K562 (cell line): ENCODE data around the gene CFAP298. TPM values are rescaled to one million over a fixed set of nuclear protein-coding genes. Genes with fewer than 3 reads are reported as not detected.
A peak's percentile ranks its signal among the peaks of the same experiment; 100 is the strongest.

Experiments
- ARID2 ChIP-seq: fragments of 450-650 bp; IDR thresholded peaks from 2 replicates; pipeline ENCODE4 v1.6.1; 2017; ENCODE audit warnings: antibody characterized with exemption, mild to moderate bottlenecking
- DACH1 ChIP-seq: fragments of 450-650 bp; IDR thresholded peaks from 2 replicates; pipeline ENCODE4 v1.6.1; 2018; ENCODE audit not compliant: partially characterized antibody
- DEAF1 ChIP-seq: fragments of 450-650 bp; formaldehyde crosslinking; IDR thresholded peaks from 2 replicates; pipeline ENCODE4 v1.4.0; 2020; ENCODE audit warnings: mild to moderate bottlenecking, moderate library complexity
- FOS ChIP-seq: IDR thresholded peaks from 3 replicates; pipeline ENCODE4 v1.6.1; 2011; ENCODE audit not compliant: insufficient read length; ENCODE audit errors: extremely low read depth
- MAZ ChIP-seq, 2 experiments: fragments of 450-650 bp in 1 of 2; sonication (generic) in 1 of 2; formaldehyde crosslinking; IDR thresholded peaks in 1 of 2; conservative IDR thresholded peaks in 1 of 2; 2 replicates each; pipeline versions ENCODE4 v1.4.0 to v1.5.0; 2020; ENCODE audit warnings: mild to moderate bottlenecking in 1 of 2, missing genetic modification reagents in 1 of 2
- MEIS2 ChIP-seq: fragments of 450-650 bp; IDR thresholded peaks from 2 replicates; pipeline ENCODE4 v1.6.1; 2014; ENCODE audit warnings: mild to moderate bottlenecking; ENCODE audit not compliant: partially characterized antibody
- MLLT1 ChIP-seq, 2 experiments: fragments of 450-650 bp; IDR thresholded peaks; 2 replicates each; pipeline ENCODE4 v1.6.1; 2016
- PBX2 ChIP-seq, 2 experiments: IDR thresholded peaks in 1 of 2; conservative IDR thresholded peaks in 1 of 2; 2 replicates each; pipeline ENCODE4 v1.6.1; 2016; ENCODE audit warnings: low read depth in 2 of 2, mild to moderate bottlenecking in 1 of 2, missing compliant biosample characterization in 1 of 2, missing genetic modification characterization in 1 of 2, moderate library complexity in 1 of 2
- RAD21 ChIP-seq, 2 experiments: fragments of 250-450 bp in 1 of 2; fragments of 450-650 bp in 1 of 2; sonication (Bioruptor Pico) in 1 of 2; formaldehyde crosslinking in 1 of 2; IDR thresholded peaks in 1 of 2; conservative IDR thresholded peaks in 1 of 2; 2 replicates each; pipeline versions ENCODE4 v1.4.0 to v1.8.0; 2020 to 2022; ENCODE audit warnings: mild to moderate bottlenecking in 2 of 2, moderate library complexity in 1 of 2
- RCOR1 ChIP-seq, 2 experiments: IDR thresholded peaks; 2 replicates each; pipeline ENCODE4 v1.6.1; 2012; ENCODE audit warnings: low read depth in 2 of 2, low read length in 2 of 2, borderline replicate concordance in 1 of 2, improper control_type of control experiment in 1 of 2
- RFX7 ChIP-seq: fragments of 250-450 bp; sonication (Bioruptor Pico); IDR thresholded peaks from 2 replicates; pipeline ENCODE4 v1.5.1; 2021; ENCODE audit warnings: mild to moderate bottlenecking
- SMARCE1 ChIP-seq: fragments of 450-650 bp; IDR thresholded peaks from 2 replicates; pipeline ENCODE4 v1.7.1; 2016; ENCODE audit warnings: mild to moderate bottlenecking
- THAP12 ChIP-seq: fragments of 250-450 bp; sonication (Bioruptor Pico); IDR thresholded peaks from 2 replicates; pipeline ENCODE4 v1.9.0; 2021; ENCODE audit warnings: mild to moderate bottlenecking, inconsistent platforms
- TOE1 ChIP-seq, 2 experiments: fragments of 450-650 bp in 1 of 2; sonication (generic) in 1 of 2; formaldehyde crosslinking in 1 of 2; IDR thresholded peaks; 2 replicates each; pipeline versions ENCODE4 v1.7.1 to v1.8.0; 2016 to 2022; ENCODE audit warnings: borderline replicate concordance in 2 of 2, mild to moderate bottlenecking in 2 of 2, antibody characterized with exemption in 1 of 2, inconsistent platforms in 1 of 2, low read depth in 1 of 2, missing genetic modification reagents in 1 of 2, moderate library complexity in 1 of 2
- ZNF263 ChIP-seq: sonication (generic); formaldehyde crosslinking; IDR thresholded peaks from 2 replicates; pipeline ENCODE4 v1.8.0; 2022; ENCODE audit warnings: mild to moderate bottlenecking, missing genetic modification reagents, borderline replicate concordance
- ZNF354B ChIP-seq: fragments of 250-450 bp; sonication (Bioruptor Pico); IDR thresholded peaks from 2 replicates; pipeline ENCODE4 v1.4.0; 2020
- polyA plus RNA-seq, 8 experiments: library from polyadenylated mRNA; depleted of rRNA in 4 of 8; stranded (reverse) in 5 of 8; unstranded in 3 of 8; fragments of >200 nt; fragmentation: Nextera tagmentation in 2 of 8; fragmentation: Illumina TruSeq in 1 of 8; extraction: Ambion mirVana in 2 of 8; extraction: Trizol in 1 of 8; gene quantifications; 2 replicates each; pipeline versions ENCODE4 v1.2.1 to v1.2.3, GENCODE V29; 2011 to 2014; ENCODE audit warnings: inconsistent platforms in 1 of 8, missing spikeins in 1 of 8
- total RNA-seq, 7 experiments: library from RNA; depleted of rRNA in 6 of 7; stranded (reverse); fragments of >200 nt in 6 of 7; fragmentation: Illumina TruSeq in 2 of 7; extraction: Trizol in 2 of 7; gene quantifications; 2 replicates each; pipeline versions ENCODE4 v1.2.1 to v1.2.3, GENCODE V29; 2011 to 2021; ENCODE audit warnings: low replicate concordance in 1 of 7

The CFAP298 gene
- total and polyA plus RNA-seq, 9 of the 15 experiments (the other 6 are each of a cell fraction or from before 2014, with no cell fraction given) = 31.4 to 178 (median 89.7) TPM

- TF ChIP-seq RCOR1 (IDR thresholded peaks at IDR 0.05; ENCODE audit: borderline replicate concordance in 1 of 2, low read depth in 2 of 2, low read length in 2 of 2) = peak in 1 of 2 experiments; percentile 60; a peak in 3 of 4 replicates
- TF ChIP-seq DACH1 = peak; percentile 8
- peak; percentile 75 for TF ChIP-seq ARID2
- TF ChIP-seq DEAF1 (CRISPR knock-in tag) = 0 out of 2 replicates have a peak, but pooled peaks have one; percentile 5
- TF ChIP-seq TOE1 (IDR thresholded peaks at IDR 0.05; ENCODE audit: borderline replicate concordance) = peak; percentile 34; the same call in 1 of the 2 replicates
- TF ChIP-seq TOE1 (CRISPR knock-in tag; IDR thresholded peaks at IDR 0.05; ENCODE audit: borderline replicate concordance, low read depth) = no peak
- no peak for TF ChIP-seq PBX2 (CRISPR knock-in tag; IDR thresholded peaks at IDR 0.05; ENCODE audit: low read depth)
- no peak for TF ChIP-seq PBX2 (tag; conservative IDR thresholded peaks at IDR 0.05; ENCODE audit: low read depth)
- TF ChIP-seq THAP12 (CRISPR knock-in tag) = peak; percentile 20; the same call in 1 of the 2 replicates
- peak; percentile 37 to 75 for TF ChIP-seq RAD21 (CRISPR knock-in tag; conservative IDR thresholded peaks at IDR 0.05 in 1 of 2, IDR thresholded peaks at IDR 0.05 in 1 of 2)
- TF ChIP-seq RFX7 (CRISPR knock-in tag) = no peak
- TF ChIP-seq MAZ (CRISPR knock-in tag; conservative IDR thresholded peaks at IDR 0.05 in 1 of 2, IDR thresholded peaks at IDR 0.05 in 1 of 2) = peak in 1 of 2 experiments; percentile 68; a peak in 1 of 4 replicates
- TF ChIP-seq ZNF354B (CRISPR knock-in tag) = no peak
- no peak; the same call in 1 of the 2 replicates for TF ChIP-seq ZNF263
- TF ChIP-seq FOS = no peak
- TF ChIP-seq MEIS2 = no peak
- peak in 1 of 2 experiments; percentile 45; a peak in 1 of 4 replicates for TF ChIP-seq MLLT1 (IDR thresholded peaks at IDR 0.05)
- TF ChIP-seq SMARCE1 = peak; percentile 77
These were observed 42.6 kb downstream of the CFAP298 start (continued) for GRCh38 chr21:32569261-32570230.
